H1 (cell line): ENCODE results near the gene PPIP5K1.
A peak's percentile ranks its signal among the peaks of the same experiment; 100 is the strongest.

Experiments used
- POLR2A ChIP-seq, 2 experiments: IDR thresholded peaks; 1 replicate in 1 of 2; 2 replicates in 1 of 2; pipeline ENCODE4 v1.6.1; 2011; ENCODE audit warnings: low read depth in 2 of 2, low read length in 2 of 2, mild to moderate bottlenecking in 2 of 2; ENCODE audit errors: control extremely low read depth in 1 of 2
- TEAD4 ChIP-seq: IDR thresholded peaks from 2 replicates; pipeline ENCODE4 v1.6.1; 2012; ENCODE audit warnings: low read depth, low read length, inconsistent platforms, mixed read lengths

DNA sequence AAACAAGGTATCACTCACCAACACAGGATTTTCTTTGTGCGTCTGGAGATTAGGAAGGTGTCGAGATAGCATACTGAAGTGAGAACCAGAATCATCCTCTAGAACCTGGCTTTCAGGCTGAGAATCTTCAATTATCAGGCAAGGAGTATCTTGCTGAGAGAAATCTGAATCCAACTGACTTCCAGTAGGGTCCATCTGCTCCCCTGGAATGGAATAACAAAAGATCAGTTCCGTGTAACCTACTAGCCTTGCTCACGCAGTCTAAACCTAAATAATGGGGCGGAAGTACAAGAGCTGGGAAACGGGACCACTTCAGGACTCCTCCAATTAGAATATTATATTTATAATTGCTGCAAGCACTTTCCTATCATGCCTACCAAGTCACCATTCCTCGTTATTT, 97.7 kb downstream of the PPIP5K1 start:
- TF ChIP-seq POLR2A (IDR thresholded peaks at IDR 0.05; ENCODE audit: control extremely low read depth in 1 of 2, low read depth in 2 of 2, low read length in 2 of 2) (peak in 1 of 2 experiments; percentile 36), TEAD4 (no peak)
